COLO829 (cell line): ENCODE data around the gene PTPRT.

ENCODE experiments used
- DNase-seq: peaks from one replicate; pipeline ENCODE4 v3.0.0; 2012; ENCODE audit warnings: low spot score

PTPRT gene

GRCh38 chr20:42191140-42191860, 998.4 kb downstream of the PTPRT start:
- DNase-seq = no peak

DNA sequence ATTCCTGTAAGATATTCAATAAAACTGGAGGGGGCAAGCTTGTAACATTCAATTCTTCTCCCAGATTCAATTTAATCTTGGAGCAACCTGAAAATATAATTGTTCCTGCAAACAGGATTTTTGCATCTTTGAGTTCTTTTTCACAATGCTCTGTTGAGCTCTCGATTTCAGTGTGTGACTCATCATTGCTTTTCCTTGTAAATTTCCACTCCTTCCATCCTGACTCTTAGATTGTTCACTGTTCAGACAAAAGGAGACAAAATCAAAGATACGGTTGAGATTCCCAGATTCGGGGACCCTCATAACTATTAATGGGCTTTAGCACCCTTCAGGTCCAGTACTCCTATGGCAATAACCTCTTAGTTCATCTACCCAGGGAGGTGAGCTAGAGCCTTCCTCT, 999.6 kb downstream of the PTPRT start:
- no peak for DNase-seq

DNA sequence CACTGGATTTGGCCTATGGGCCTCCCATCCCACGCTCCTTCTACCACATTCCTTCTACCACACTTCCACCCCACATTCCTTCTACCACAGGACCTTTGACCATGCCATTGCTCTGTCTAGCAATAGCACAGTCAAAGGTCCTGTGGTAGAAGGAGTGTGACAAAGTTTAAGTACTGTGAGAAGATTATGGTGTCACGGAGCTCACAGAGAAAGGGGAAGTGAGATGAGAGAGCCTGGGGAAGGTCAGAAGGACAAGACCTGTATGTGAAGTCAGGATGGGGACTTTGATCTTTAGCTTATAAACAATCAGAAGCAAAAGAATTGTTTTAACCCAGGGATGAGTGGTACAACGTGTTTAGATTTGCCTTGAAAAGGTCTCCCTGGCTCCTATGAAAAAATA, 1003.4 kb downstream of the PTPRT start:
- no peak for DNase-seq

DNA sequence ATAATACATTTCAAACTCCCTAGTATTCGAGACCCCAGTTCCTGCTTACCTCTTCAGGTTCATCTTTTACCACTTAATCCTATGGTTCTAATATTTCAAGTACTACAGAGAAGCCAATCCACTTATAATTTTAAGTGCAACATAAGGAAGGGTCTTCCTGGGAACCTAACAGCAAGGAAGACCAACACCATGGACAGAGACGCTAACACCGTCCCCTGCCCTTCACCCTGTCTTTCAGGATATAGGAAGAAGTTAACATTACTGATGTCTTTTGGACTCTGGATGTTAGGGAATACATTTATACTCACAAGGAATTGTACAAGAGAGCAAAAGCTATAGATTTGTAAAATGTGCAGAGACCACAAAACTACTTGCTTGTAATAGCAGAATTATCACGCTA, 1006.6 kb downstream of the PTPRT start:
- DNase-seq = no peak

DNA sequence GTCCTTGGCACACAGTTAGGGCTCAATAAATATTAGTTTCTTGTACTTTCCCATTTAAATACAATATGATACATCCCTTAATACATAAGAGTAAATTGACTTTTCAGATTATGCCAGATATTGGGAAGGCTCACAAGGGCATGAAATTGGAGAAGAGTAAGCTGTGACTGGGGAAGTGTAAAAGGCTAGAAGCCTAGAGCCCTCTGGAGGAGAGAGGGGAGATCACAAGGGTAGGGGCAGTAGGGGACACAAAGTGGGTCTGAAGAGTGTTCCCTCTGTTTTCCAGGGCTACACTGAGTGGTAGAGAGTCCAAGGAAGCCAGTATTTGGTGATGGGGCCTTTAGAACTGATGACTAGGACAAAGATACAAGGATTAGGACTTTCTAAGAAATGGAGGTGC, 1008.6 kb downstream of the PTPRT start:
- no peak for DNase-seq

- DNase-seq = no peak
These were observed 1009.9 kb downstream of the PTPRT start for GRCh38 chr20:42179768-42180167.

GRCh38 chr20:42173440-42173839, 1016.3 kb downstream of the PTPRT start:
- DNase-seq = no peak

DNA sequence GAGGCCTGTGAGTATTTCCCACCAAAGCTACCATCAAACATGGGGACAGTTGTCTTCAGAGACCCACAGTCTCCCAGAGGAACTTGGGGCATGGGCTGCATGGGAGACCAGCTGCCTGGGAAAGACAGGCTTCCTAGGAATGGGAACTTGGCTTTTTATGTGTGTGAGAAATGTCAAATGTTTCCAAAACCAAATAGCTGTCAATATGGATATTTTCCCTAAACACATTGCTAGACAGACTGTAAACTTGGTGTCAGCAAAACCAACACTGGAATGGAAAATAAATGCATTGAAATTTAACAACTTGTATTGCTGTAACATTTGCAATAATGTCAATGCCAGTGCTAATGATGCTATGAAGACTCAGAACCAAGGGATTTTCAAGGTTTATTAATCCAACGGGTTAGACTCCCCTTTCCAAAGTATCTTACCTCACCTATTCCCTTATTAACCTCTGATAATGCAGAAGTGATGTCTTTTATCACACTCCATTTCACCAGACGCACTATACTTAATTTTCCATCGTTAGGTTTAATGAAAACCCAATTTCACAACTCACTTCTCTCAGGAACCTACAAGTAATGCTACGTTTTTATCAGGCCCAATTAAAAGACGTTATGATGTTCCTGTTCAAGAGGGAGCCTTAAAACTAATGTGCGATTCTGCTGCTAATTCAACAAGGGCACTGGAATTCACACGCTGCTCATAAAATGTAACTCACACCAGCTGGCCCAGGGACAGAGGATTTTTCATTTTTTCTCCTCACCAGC, 1025.4 kb downstream of the PTPRT start:
- no peak for DNase-seq

DNA sequence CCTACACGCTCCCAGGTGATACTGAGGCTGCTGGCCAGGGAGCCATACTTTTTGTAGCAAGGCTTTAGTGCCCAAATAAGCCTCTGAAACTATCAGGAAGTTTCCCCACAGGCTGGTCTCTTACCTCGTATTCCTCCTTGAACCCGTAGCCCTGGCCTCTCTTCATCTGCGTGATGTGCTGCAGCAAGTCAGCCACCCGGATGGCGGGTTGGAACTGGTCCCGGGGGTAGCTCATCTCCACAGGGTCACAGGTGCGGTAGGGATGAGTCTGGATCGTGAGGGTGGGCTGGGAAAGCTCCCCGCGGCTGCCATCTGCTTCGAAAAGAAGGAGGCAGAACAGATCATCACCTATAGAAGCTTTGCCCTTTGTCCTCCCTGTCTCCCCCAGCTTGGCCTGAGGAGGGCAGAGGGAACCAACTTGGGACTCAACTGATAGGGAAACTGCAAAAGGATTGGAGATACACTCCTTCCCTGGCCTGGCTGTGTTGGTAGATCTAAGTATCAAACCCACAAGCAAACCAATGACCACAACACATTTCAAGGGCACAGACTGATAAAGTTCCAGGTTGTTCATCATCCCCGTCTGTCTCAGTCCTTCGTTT, 1028.4 kb downstream of the PTPRT start:
- DNase-seq = no peak

- no peak for DNase-seq
These were observed 1029.9 kb downstream of the PTPRT start for GRCh38 chr20:42159808-42160207.

GRCh38 chr20:42158272-42158671, 1031.4 kb downstream of the PTPRT start:
- no peak for DNase-seq

GRCh38 chr20:42155586-42155985, 1034.1 kb downstream of the PTPRT start:
- no peak for DNase-seq

GRCh38 chr20:42152575-42152974, 1037.1 kb downstream of the PTPRT start:
- no peak for DNase-seq

DNA sequence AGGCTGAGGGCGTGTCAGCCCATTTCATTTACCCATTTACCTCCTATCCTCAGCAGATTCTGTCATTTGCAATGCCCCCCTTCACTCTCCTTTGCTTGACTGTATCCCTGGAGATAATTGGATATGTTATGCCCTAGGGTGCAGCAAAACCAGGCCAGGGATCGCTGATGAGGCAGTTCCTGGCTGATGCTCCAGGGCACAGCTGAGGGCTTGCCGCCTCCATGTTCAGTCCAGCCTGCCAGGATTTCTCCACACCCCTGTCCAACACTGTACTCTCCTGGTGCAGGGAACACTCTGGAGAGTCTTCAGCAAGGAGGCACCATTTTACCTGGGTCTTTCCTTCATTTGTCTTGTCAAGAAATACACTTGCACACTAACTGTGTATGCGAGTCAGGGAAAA, 1039.5 kb downstream of the PTPRT start:
- no peak for DNase-seq

- DNase-seq = no peak
These were observed 1051.0 kb downstream of the PTPRT start for GRCh38 chr20:42138729-42139128.

DNA sequence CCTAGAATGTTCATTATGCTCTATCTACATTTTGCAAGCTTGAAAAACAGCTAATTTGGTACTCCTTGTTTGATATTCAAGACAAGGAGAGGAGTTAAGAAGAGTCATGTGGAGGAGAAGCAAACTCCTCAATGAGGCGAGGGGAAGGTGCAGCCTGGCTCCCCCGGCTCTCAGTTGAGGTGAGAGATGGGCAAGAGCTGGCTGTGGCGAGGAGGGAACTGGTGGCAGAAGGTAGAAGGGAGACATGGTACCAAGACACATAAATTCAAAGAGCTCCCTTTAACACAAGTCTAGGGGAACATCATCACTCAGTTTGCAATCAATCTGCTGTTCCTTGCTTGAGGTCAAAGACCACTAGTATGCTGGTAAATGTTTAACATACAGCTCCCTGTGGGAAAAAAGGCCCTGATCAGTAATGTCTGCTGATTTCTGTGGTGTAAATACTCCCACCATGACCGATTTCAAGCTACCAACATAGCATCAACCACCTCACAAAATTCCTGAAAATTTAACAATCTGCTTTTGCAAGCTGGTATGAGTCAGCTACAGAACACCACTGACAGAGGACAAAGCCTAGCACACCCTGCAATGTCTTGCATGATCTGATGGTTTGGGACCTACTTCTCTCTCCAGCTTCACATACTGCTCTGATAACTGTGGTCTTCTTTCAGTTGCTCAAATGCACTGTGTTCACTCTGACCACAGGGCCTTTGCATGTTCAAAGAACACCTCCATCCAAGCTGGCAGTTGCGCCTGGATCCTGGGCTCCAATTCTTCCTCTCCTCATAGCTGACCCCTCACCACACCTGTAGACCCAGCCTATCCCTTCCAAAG, 1055.2 kb downstream of the PTPRT start:
- DNase-seq = no peak

- no peak for DNase-seq
These were observed 1058.7 kb downstream of the PTPRT start for GRCh38 chr20:42130810-42131596.

GRCh38 chr20:42125426-42125825, 1064.3 kb downstream of the PTPRT start:
- no peak for DNase-seq

GRCh38 chr20:42123981-42124473, 1065.7 kb downstream of the PTPRT start:
- no peak for DNase-seq

DNA sequence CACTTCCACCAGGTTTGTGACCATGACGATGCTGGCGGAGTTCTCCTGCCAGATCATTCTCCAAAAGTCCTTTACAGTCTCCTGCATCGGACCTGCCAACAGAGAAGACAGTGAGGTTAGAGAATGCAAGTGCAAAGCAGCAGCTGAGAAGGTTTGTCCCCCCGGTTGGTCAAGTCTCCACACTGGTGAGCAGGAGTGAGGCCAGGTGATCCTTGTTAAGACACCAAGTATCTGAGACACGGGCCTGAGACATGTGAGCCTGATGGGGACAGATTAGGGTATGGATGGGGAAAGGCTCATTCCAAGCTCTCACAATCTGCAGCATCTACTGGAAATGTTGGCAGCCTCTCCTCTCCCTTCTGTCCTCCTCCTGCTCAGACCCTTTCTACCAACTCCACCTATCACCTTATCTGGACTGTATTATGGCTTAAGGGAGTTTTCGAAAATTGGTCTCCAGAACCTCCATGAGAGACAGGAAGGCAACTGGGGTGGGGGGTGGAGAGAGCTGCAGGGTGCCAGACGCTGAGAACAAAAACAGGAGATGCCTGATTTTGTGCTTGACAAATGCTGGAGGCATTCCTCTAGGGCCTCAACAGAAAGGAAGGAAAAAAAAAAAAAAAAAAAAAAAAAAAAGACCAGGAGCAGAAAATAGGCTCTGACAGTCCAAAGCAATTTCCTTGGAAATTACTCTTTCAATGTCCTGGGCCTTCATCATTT, 1071.1 kb downstream of the PTPRT start:
- DNase-seq = no peak

- no peak for DNase-seq
These were observed 1071.7 kb downstream of the PTPRT start for GRCh38 chr20:42118001-42118400.
